HepG2 (cell line): ENCODE results near the gene DDI2. TPM values are rescaled to one million over a fixed set of nuclear protein-coding genes. Genes with fewer than 3 reads are reported as not detected.
"Not testable (repeated sequence)": the region's sequence is repeated elsewhere in the genome, so short reads cannot be mapped to it uniquely, and the experiment has no call there.

Source experiments
- ATAC-seq: fragments of 200-7000 bp; cut with Tn5 transposase; 3 replicates; pipeline ENCODE4 v1.9.1; 2020; ENCODE audit warnings: mild to moderate bottlenecking, moderate library complexity
- BruUV-seq: library from RNA; stranded (reverse); fragments of 400-500 nt; replicated peaks from 2 replicates; lab custom pipeline; 2021; lab: Mats Ljungman, UMichigan
- CTCF ChIA-PET: fragments of 300-600 bp; formaldehyde crosslinking; extraction: SDS; loops from one replicate; lab custom pipeline; 2021; ENCODE audit warnings: low total read pairs, inconsistent platforms, low intra/inter-chr PET ratio; lab: Yijun Ruan, JAX
- POLR2A ChIA-PET: fragments of 350-600 bp; sonication (Branson Sonifier 250); formaldehyde crosslinking; loops from one replicate; lab custom pipeline; 2020; ENCODE audit warnings: antibody characterized with exemption, inconsistent platforms; lab: Yijun Ruan, JAX
- DNase-seq: peaks from one replicate; pipeline ENCODE4 v3.0.0-alpha.2; 2015; ENCODE audit warnings: low spot score
- FAIRE-seq: peaks from 3 replicates; lab custom pipeline; 2011; peaks lifted over from hg19 to GRCh38; lab: Jason Lieb, UNC
- H2AFZ ChIP-seq: one replicate; pipeline ENCODE4 v1.6.1; 2011; ENCODE audit warnings: low read length, inconsistent platforms
- H3K27ac ChIP-seq: fragments of 300-600 bp; 3 replicates; pipeline ENCODE4 v1.8.0; 2011; ENCODE audit warnings: mixed run types, mild to moderate bottlenecking, mixed read lengths, low read length, inconsistent platforms; ENCODE audit not compliant: insufficient read depth; ENCODE audit errors: extremely low read length
- H3K27me3 ChIP-seq, 2 experiments: fragments of 200-600 bp in 1 of 2; 2 replicates in 1 of 2; 3 replicates in 1 of 2; pipeline versions ENCODE4 v1.6.0 to v1.8.0; 2011; ENCODE audit warnings: low read length in 2 of 2, mild to moderate bottlenecking in 2 of 2, moderate library complexity in 2 of 2, inconsistent platforms in 1 of 2; ENCODE audit not compliant: insufficient read depth in 2 of 2, control insufficient read depth in 1 of 2
- H3K36me3 ChIP-seq, 2 experiments: fragments of 200-600 bp in 1 of 2; replicated peaks in 1 of 2; 2 replicates in 1 of 2; 3 replicates in 1 of 2; pipeline versions ENCODE4 v1.5.1 to v1.8.0; 2011; ENCODE audit warnings: low read length in 2 of 2, inconsistent platforms in 1 of 2; ENCODE audit not compliant: insufficient read depth in 2 of 2, control insufficient read depth in 1 of 2
- H3K4me1 ChIP-seq: 2 replicates; pipeline ENCODE4 v1.5.1; 2012; ENCODE audit warnings: low read length, inconsistent platforms; ENCODE audit not compliant: insufficient read depth
- H3K4me2 ChIP-seq: 2 replicates; pipeline ENCODE4 v1.6.0; 2011; ENCODE audit warnings: low read depth, low read length, inconsistent platforms
- H3K4me3 ChIP-seq, 3 experiments: fragments of 200-600 bp in 1 of 3; sonication (generic), shearing (Covaris generic) in 1 of 3; replicated peaks in 1 of 3; 2 replicates each; pipeline ENCODE4 v1.5.1; 2011 to 2016; ENCODE audit warnings: low read length in 3 of 3, inconsistent platforms in 2 of 3, low read depth in 2 of 3, mild to moderate bottlenecking in 2 of 3, control low read depth in 1 of 3, mixed read lengths in 1 of 3; ENCODE audit not compliant: insufficient read depth in 1 of 3
- H3K79me2 ChIP-seq: one replicate; pipeline ENCODE4 v1.6.1; 2011; ENCODE audit warnings: low read length, inconsistent platforms; ENCODE audit not compliant: insufficient read depth
- H3K9ac ChIP-seq: 2 replicates; pipeline ENCODE4 v1.6.0; 2011; ENCODE audit warnings: mild to moderate bottlenecking, low read depth, low read length, inconsistent platforms; ENCODE audit not compliant: insufficient read depth
- H3K9me3 ChIP-seq: 2 replicates; pipeline ENCODE4 v1.5.1; 2012; ENCODE audit warnings: mild to moderate bottlenecking, low read length
- H4K20me1 ChIP-seq: 2 replicates; pipeline ENCODE4 v1.6.0; 2011; ENCODE audit warnings: inconsistent platforms, mild to moderate bottlenecking, low read length, moderate library complexity; ENCODE audit not compliant: insufficient read depth
- ELF4 ChIP-seq: sonication (generic); formaldehyde crosslinking; IDR thresholded peaks from 2 replicates; pipeline ENCODE4 v1.5.0; 2020; ENCODE audit warnings: missing genetic modification reagents, mild to moderate bottlenecking, moderate library complexity, borderline replicate concordance
- FOXJ3 ChIP-seq: sonication (generic); formaldehyde crosslinking; IDR thresholded peaks from 2 replicates; pipeline ENCODE4 v1.4.0; 2020; ENCODE audit warnings: missing genetic modification reagents, mild to moderate bottlenecking, borderline replicate concordance
- JUNB ChIP-seq: sonication (generic); formaldehyde crosslinking; IDR thresholded peaks from 2 replicates; pipeline ENCODE4 v1.8.0; 2022; ENCODE audit warnings: missing genetic modification reagents, mild to moderate bottlenecking, borderline replicate concordance
- NFYB ChIP-seq: sonication (generic); formaldehyde crosslinking; IDR thresholded peaks from 2 replicates; pipeline ENCODE4 v1.4.0; 2020; ENCODE audit warnings: missing genetic modification reagents
- NR1H2 ChIP-seq: sonication (generic); formaldehyde crosslinking; IDR thresholded peaks from 2 replicates; pipeline ENCODE4 v1.8.1; 2022; ENCODE audit warnings: low read depth, missing genetic modification reagents, borderline replicate concordance
- ONECUT2 ChIP-seq: sonication (generic); formaldehyde crosslinking; IDR thresholded peaks from 2 replicates; pipeline ENCODE4 v1.4.0; 2020; ENCODE audit warnings: missing genetic modification reagents
- RCOR2 ChIP-seq: IDR thresholded peaks from 2 replicates; pipeline ENCODE4 v1.6.1; 2016; ENCODE audit warnings: missing biosample characterization, missing genetic modification reagents
- SCMH1 ChIP-seq: sonication (generic); formaldehyde crosslinking; IDR thresholded peaks from 2 replicates; pipeline ENCODE4 v1.9.0; 2021; ENCODE audit warnings: missing genetic modification reagents, mild to moderate bottlenecking, borderline replicate concordance
- SUZ12 ChIP-seq: fragments of 150-350 bp; IDR thresholded peaks from 2 replicates; pipeline ENCODE4 v1.6.1; 2014; ENCODE audit warnings: low read depth, low read length
- ZNF205 ChIP-seq: IDR thresholded peaks from 2 replicates; pipeline ENCODE4 v1.6.1; 2018; ENCODE audit warnings: missing biosample characterization, missing genetic modification reagents
- ZNF7 ChIP-seq: IDR thresholded peaks from 2 replicates; pipeline ENCODE4 v1.6.1; 2016; ENCODE audit warnings: missing biosample characterization, missing genetic modification reagents
- ZNF724P ChIP-seq: sonication (generic); formaldehyde crosslinking; IDR thresholded peaks from 2 replicates; pipeline ENCODE4 v1.8.0; 2022; ENCODE audit warnings: missing genetic modification reagents, borderline replicate concordance
- ZNF777 ChIP-seq: sonication (generic); formaldehyde crosslinking; IDR thresholded peaks from 2 replicates; pipeline ENCODE4 v1.4.0; 2020; ENCODE audit warnings: missing genetic modification reagents
- ZSCAN21 ChIP-seq: sonication (generic); formaldehyde crosslinking; IDR thresholded peaks from 2 replicates; pipeline ENCODE4 v1.8.0; 2022; ENCODE audit warnings: mild to moderate bottlenecking, missing genetic modification reagents, moderate library complexity, borderline replicate concordance
- WGBS: methylation state at CpG from one replicate; pipeline ENCODE4 v1.1.6; 2017; ENCODE audit warnings: low lambda C conversion rate; 5-methylcytosine and 5-hydroxymethylcytosine counted together
- in situ Hi-C: cut with HindIII; loops from 2 replicates; pipeline ENCODE4 v1.10.0; 2017; ENCODE audit warnings: low pct_unique_long_range_greater_than_20kb; ENCODE audit not compliant: extremely low pct_ligation_motif_present
- intact Hi-C: fragments of 100-400 bp; cut with micrococcal nuclease; formaldehyde crosslinking; loops from one replicate; pipeline ENCODE4 v1.10.0; 2022; ENCODE audit not compliant: unreplicated experiment
- polyA plus RNA-seq, 8 experiments: library from polyadenylated mRNA; depleted of rRNA in 3 of 8; stranded (reverse) in 7 of 8; unstranded in 1 of 8; fragments of >200 nt; fragmentation: Illumina TruSeq in 4 of 8; extraction: Trizol in 4 of 8; gene quantifications; 2 replicates each; pipeline versions ENCODE4 v1.2.1 to v1.2.3, GENCODE V29; 2011 to 2016; ENCODE audit warnings: low read depth in 4 of 8, missing spikeins in 1 of 8, mixed read lengths in 1 of 8; ENCODE audit not compliant: insufficient read depth in 1 of 8
- total RNA-seq, 5 experiments: library from RNA; depleted of rRNA; stranded (reverse); fragments of >200 nt; fragmentation: Illumina TruSeq; extraction: Trizol; gene quantifications; 2 replicates each; pipeline ENCODE4 v1.2.3, GENCODE V29; 2016; ENCODE audit warnings: low read depth in 1 of 5
- TF ChIP-seq, protein P1 (sequence below): sonication (generic); formaldehyde crosslinking; conservative IDR thresholded peaks from 2 replicates; pipeline ENCODE4 v1.8.1; 2023; ENCODE audit warnings: missing genetic modification reagents

DDI2 gene
- total and polyA plus RNA-seq, 2 of the 13 experiments (the other 11 are each of a cell fraction or from before 2014, with no cell fraction given) = 8.5 to 25.7 TPM

- TF ChIP-seq ZNF7 (CRISPR knock-in tag) = no peak
- no peak for TF ChIP-seq SCMH1
- TF ChIP-seq ZNF777 (CRISPR knock-in tag) = 0 out of 2 replicates have a peak, but pooled peaks have one; percentile 27
- TF ChIP-seq FOXJ3 (CRISPR knock-in tag) = peak; percentile 57; the same call in 1 of the 2 replicates
- no peak for TF ChIP-seq JUNB (CRISPR knock-in tag)
- TF ChIP-seq ZNF205 (CRISPR knock-in tag) = no peak; the same call in 1 of the 2 replicates
- TF ChIP-seq SUZ12 = no peak
- peak; percentile 93 for TF ChIP-seq ZNF724P (CRISPR knock-in tag)
- no peak; the same call in 1 of the 2 replicates for TF ChIP-seq ZSCAN21 (CRISPR knock-in tag)
- TF ChIP-seq ONECUT2 = no peak; the same call in 1 of the 2 replicates
- peak; percentile 30; the same call in 1 of the 2 replicates for TF ChIP-seq NR1H2 (CRISPR knock-in tag)
- TF ChIP-seq NFYB (CRISPR knock-in tag) = peak; percentile 99
- TF ChIP-seq, all 625 proteins: peak for 322
These were observed 13.9 kb upstream of the DDI2 start (continued) for GRCh38 chr1:15603050-15603965.

GRCh38 chr1:15603966-15604282 is 13.3 kb upstream of the DDI2 start:
- H3K4me1 ChIP-seq = peaks cover 56% of the 10 kb centered on the region
- CTCF ChIA-PET = not testable (repeated sequence)
- TF ChIP-seq RCOR2 (peak; percentile 4; the same call in 1 of the 2 replicates), ELF4 (CRISPR knock-in tag) (0 out of 2 replicates have a peak, but pooled peaks have one; percentile 13)
- TF ChIP-seq, protein P1, sequence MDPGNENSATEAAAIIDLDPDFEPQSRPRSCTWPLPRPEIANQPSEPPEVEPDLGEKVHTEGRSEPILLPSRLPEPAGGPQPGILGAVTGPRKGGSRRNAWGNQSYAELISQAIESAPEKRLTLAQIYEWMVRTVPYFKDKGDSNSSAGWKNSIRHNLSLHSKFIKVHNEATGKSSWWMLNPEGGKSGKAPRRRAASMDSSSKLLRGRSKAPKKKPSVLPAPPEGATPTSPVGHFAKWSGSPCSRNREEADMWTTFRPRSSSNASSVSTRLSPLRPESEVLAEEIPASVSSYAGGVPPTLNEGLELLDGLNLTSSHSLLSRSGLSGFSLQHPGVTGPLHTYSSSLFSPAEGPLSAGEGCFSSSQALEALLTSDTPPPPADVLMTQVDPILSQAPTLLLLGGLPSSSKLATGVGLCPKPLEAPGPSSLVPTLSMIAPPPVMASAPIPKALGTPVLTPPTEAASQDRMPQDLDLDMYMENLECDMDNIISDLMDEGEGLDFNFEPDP (CRISPR knock-in tag) = peak; percentile 90; the same call in 1 of the 2 replicates

More at GRCh38 chr1:15603966-15604282, 13.3 kb upstream of the DDI2 start:
- Histone ChIP-seq H2AFZ (peak overlapping the region; percentile 48), H3K27ac (peak overlapping the region; percentile 69), H3K4me2 (peak overlapping the region; percentile 95), H3K9ac (peak overlapping the region; percentile 37; the same call in 1 of the 2 replicates), H3K4me3 (peak overlapping the region in 2 of 3 experiments; percentile 18 to 85; a peak in 4 of 6 replicates)
- TSS peak; percentile 90 for BruUV-seq
- WGBS = 55% methylated on average over 12 of the region's 13 CpGs
- in situ Hi-C loops, H3K36me3 ChIP-seq, H3K9me3 ChIP-seq, DNase-seq, ATAC-seq, H3K79me2 ChIP-seq, H4K20me1 ChIP-seq, FAIRE-seq, H3K27me3 ChIP-seq: not testable (repeated sequence)
- POLR2A ChIA-PET = interaction anchor here (1.0 to 7.6 kb wide), 6 partner anchors 13 to 138 kb away, joined by 3 to 188 read pairs (median 5); partner anchors contain the start of gene DDI2
- intact Hi-C loops = loop anchor here (10.0 kb wide), 1 partner anchor 79 kb away; the partner anchor contains the start of genes CASP9 and DNAJC16
